CD8-positive, alpha-beta memory T cell (primary cell): ENCODE results near the gene ZBTB34. TPM values are rescaled to one million over a fixed set of nuclear protein-coding genes. Genes with fewer than 3 reads are reported as not detected.

Experiments
- CTCF ChIA-PET: fragments of 350-600 bp; sonication (Branson Sonifier 250); formaldehyde crosslinking; loops from one replicate; lab custom pipeline; 2021; ENCODE audit warnings: antibody characterized with exemption; lab: Charles Lee
- POLR2A ChIA-PET: fragments of 350-600 bp; sonication (Branson Sonifier 250); formaldehyde crosslinking; loops from one replicate; lab custom pipeline; 2021; ENCODE audit warnings: antibody characterized with exemption; lab: Charles Lee
- DNase-seq, 5 donors: peaks; one replicate each; pipeline versions ENCODE4 v3.0.0 to v3.0.0-alpha.2; 2020 to 2022; ENCODE audit warnings: mixed read lengths in 1 of 5
- H3K27ac ChIP-seq: one replicate; pipeline ENCODE4 v1.7.0; 2013; ENCODE audit warnings: low read depth, mild to moderate bottlenecking, low read length, moderate library complexity
- H3K27me3 ChIP-seq: 2 replicates; pipeline ENCODE4 v1.7.0; 2013; ENCODE audit warnings: low read length, mild to moderate bottlenecking; ENCODE audit not compliant: insufficient read depth, poor library complexity, severe bottlenecking
- H3K36me3 ChIP-seq: 2 replicates; pipeline ENCODE4 v1.7.0; 2013; ENCODE audit warnings: mild to moderate bottlenecking, low read length, moderate library complexity; ENCODE audit not compliant: insufficient read depth
- H3K4me1 ChIP-seq: 2 replicates; pipeline ENCODE4 v1.7.0; 2013; ENCODE audit warnings: mild to moderate bottlenecking, low read length, moderate library complexity; ENCODE audit not compliant: insufficient read depth
- H3K4me3 ChIP-seq: 2 replicates; pipeline ENCODE4 v1.7.0; 2013; ENCODE audit warnings: mild to moderate bottlenecking, low read length
- H3K9me3 ChIP-seq: 2 replicates; pipeline ENCODE4 v1.7.0; 2013; ENCODE audit warnings: mild to moderate bottlenecking, low read length
- H3K27ac Mint-ChIP-seq, 8 donors: one replicate each; pipeline ENCODE4 v1.8.0; 2020 to 2021; ENCODE audit warnings: mixed read lengths in 8 of 8, mild to moderate bottlenecking in 6 of 8, inconsistent platforms in 3 of 8, moderate library complexity in 3 of 8
- H3K27me3 Mint-ChIP-seq, 2 donors: one replicate each; pipeline ENCODE4 v1.8.0; 2020 to 2021; ENCODE audit warnings: mixed read lengths in 2 of 2, mild to moderate bottlenecking in 1 of 2, moderate library complexity in 1 of 2
- H3K36me3 Mint-ChIP-seq, 3 donors: one replicate each; pipeline ENCODE4 v1.8.0; 2020 to 2021; ENCODE audit warnings: mixed read lengths in 3 of 3, inconsistent platforms in 1 of 3, mild to moderate bottlenecking in 1 of 3
- H3K4me1 Mint-ChIP-seq, 3 donors: one replicate each; pipeline ENCODE4 v1.8.0; 2020 to 2021; ENCODE audit warnings: mixed read lengths in 3 of 3, inconsistent platforms in 1 of 3, mild to moderate bottlenecking in 1 of 3
- H3K4me3 Mint-ChIP-seq, 7 donors: one replicate each; pipeline ENCODE4 v1.8.0; 2020 to 2021; ENCODE audit warnings: mixed read lengths in 7 of 7, mild to moderate bottlenecking in 6 of 7, moderate library complexity in 4 of 7, inconsistent platforms in 2 of 7
- H3K9me3 Mint-ChIP-seq, 5 donors: one replicate each; pipeline ENCODE4 v1.8.0; 2020 to 2022; ENCODE audit warnings: mixed read lengths in 5 of 5, mild to moderate bottlenecking in 3 of 5, moderate library complexity in 2 of 5, inconsistent platforms in 1 of 5
- polyA plus RNA-seq: library from polyadenylated mRNA; unstranded; fragments of 300-500 nt; fragmentation: Illumina TruSeq; gene quantifications from one replicate; pipeline ENCODE4 v1.2.3, GENCODE V29; 2021
- total RNA-seq, 2 experiments: library from RNA; stranded (reverse); gene quantifications; one replicate each; pipeline ENCODE4 v1.2.3, GENCODE V29; 2021

The ZBTB34 gene
- total and polyA plus RNA-seq, 3 experiments from 2014 or later: 1.3 to 7.0 (median 6.8) TPM

DNA sequence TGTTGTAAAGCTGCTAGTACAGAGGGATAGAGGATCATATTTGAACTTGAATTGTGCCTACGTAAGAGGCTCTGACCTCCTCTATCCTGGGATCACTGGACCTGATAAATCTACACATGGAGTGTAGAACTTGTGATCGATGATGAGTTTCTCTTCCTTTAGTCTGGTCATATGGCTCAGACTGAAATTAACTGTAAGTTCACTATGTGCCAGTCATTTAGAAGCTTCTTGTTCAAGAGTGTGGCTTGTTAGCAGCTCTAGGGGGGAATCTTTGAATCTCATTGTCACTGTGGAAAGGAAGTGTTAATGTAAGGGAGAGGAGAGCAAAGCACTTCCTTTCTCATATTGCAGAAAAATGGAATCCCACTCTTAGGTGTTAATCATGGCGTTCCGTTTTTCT is 12.1 kb downstream of the ZBTB34 start:
- Mint-ChIP-seq H3K27ac (peak overlapping the region in 6 of 8 donors; percentile 10 to 84 (median 44)), H3K4me3 (no peak overlapping the region), H3K36me3 (peaks cover 0 to 19% (median 0%) of the 10 kb centered on the region in 3 donors), H3K4me1 (peaks cover 40 to 62% (median 61%) of the 10 kb centered on the region in 3 donors), H3K9me3 (no peaks in the 10 kb centered on the region), H3K27me3 (no peaks in the 10 kb centered on the region)
- Histone ChIP-seq H3K9me3 (no peaks in the 10 kb centered on the region), H3K4me1 (no peaks in the 10 kb centered on the region), H3K4me3 (no peak overlapping the region), H3K27ac (no peak overlapping the region), H3K27me3 (no peaks in the 10 kb centered on the region), H3K36me3 (no peaks in the 10 kb centered on the region)
- CTCF ChIA-PET: interaction anchor here (1.3 kb wide), 1 partner anchor 13 kb away, joined by 3 read pairs; no protein-coding TSS in a partner anchor
- POLR2A ChIA-PET: no interaction called here
- no peak for DNase-seq

DNA sequence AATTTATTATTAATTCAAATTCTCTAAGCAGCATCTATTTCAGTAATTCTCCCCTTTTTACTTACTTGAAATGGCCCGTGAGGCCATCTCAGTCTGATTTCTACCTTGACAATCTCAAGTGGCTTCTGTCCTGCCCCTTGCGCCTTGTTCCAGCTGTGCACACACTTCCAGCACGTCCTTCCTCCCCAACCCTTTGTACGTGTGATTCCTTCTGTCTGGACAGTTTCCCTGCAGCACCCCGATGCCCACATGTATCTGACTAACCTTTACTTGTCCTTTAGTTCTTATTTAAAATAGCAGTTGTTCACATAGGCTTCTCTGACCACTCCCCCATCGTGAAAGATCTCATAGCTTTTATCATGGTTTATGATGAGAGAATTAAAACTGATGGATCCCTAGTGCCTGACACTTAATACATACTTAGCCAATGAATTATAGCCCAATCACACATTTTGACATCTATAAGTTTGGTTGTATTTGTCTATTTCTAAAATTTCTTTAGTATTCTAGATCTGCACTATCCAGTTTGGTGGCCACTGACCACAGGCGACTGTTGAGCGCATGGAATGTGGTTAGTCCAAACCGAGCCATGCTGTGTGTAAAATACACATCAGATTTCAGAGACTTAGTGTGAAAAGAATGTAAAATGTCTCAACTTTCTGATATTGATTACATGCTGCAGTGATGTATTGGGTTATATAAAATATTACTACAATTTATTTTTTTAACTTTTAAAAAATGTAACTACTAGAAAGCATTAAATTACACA is 14.3 kb downstream of the ZBTB34 start:
- H3K36me3 ChIP-seq: peaks cover 5% of the 10 kb centered on the region
- H3K4me1 ChIP-seq: no peaks in the 10 kb centered on the region
- no peaks in the 10 kb centered on the region for H3K9me3 ChIP-seq
- DNase-seq: no peak
- H3K9me3 Mint-ChIP-seq: no peaks in the 10 kb centered on the region
- H3K36me3 Mint-ChIP-seq: peaks cover 0 to 12% (median 3%) of the 10 kb centered on the region in 3 donors
- no peaks in the 10 kb centered on the region for H3K27me3 Mint-ChIP-seq
- peak overlapping the region in 5 of 8 donors; percentile 7 to 91 (median 9) for H3K27ac Mint-ChIP-seq
- H3K4me3 ChIP-seq: no peak overlapping the region
- no peaks in the 10 kb centered on the region for H3K27me3 ChIP-seq
- H3K4me1 Mint-ChIP-seq: peaks cover 43 to 60% (median 51%) of the 10 kb centered on the region in 3 donors
- H3K4me3 Mint-ChIP-seq: no peak overlapping the region
- POLR2A ChIA-PET: no interaction called here
- CTCF ChIA-PET: interaction anchor here (1.1 kb wide), 1 partner anchor 11 kb away, joined by 3 read pairs; no protein-coding TSS in a partner anchor
- no peak overlapping the region for H3K27ac ChIP-seq

DNA sequence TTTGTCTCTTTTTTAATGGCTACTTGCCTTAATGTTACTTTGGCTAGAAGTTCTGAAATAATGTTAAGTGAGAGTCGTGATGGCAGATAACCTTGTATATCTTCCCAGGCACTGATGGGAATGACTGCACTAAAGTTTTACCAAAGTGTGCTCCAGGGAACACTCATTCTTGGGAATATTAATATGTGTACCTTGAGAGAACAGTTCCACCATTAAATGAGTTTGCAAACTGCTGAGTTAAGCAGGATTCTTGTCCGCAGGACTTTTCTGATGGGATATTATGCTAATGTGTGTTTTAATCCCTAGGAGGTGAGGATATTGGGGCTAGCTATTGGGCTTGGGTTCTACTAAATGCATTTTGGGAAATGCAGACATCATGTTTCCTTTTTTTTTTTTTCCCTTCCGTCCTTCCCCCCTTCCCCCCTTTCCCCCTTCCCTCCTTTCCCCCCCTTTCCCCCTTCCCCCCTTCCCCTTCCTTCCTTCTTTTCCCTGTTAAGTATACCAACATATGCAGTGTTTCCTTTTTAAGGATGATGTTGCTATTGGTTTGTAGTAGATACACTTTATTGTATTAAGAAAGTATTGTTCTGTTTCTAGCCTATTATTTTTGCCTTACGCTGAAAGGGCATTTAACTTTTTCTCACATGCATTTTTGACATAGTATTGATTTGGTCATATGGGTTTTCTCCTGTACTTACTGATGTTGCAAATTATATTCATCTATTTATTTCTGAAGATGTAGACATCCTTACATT is 15.5 kb downstream of the ZBTB34 start:
- no peaks in the 10 kb centered on the region for H3K27me3 Mint-ChIP-seq
- DNase-seq: no peak
- peaks cover 0 to 23% (median 3%) of the 10 kb centered on the region in 3 donors for H3K36me3 Mint-ChIP-seq
- H3K27ac Mint-ChIP-seq: peak overlapping the region; percentile 5 to 89 (median 72)
- ChIA-PET POLR2A (no interaction called here), CTCF (no interaction called here)
- Histone ChIP-seq H3K27me3 (no peaks in the 10 kb centered on the region), H3K4me3 (no peak overlapping the region), H3K9me3 (no peaks in the 10 kb centered on the region), H3K36me3 (peaks cover 17% of the 10 kb centered on the region), H3K4me1 (no peaks in the 10 kb centered on the region), H3K27ac (no peak overlapping the region)
- H3K9me3 Mint-ChIP-seq: no peaks in the 10 kb centered on the region
- no peak overlapping the region for H3K4me3 Mint-ChIP-seq
- H3K4me1 Mint-ChIP-seq: peaks cover 41 to 53% (median 51%) of the 10 kb centered on the region in 3 donors

DNA sequence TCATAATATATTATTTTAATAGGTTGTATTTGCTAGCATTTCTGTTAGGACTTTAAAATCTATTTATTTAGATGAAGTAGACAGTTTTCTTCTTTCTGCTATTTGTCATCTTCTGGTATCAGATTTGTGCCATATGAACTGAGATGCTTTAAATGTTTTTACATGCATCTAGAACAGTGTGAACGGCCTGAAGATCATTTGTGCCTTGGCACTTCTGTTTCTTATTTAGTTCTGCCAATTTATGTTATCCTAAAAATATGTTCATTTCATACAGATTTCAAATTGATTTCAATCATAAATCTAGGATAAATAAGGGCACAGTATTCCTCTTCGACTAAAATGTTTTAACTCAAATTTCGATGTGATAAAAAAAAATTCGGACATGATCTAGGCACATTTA is 16.1 kb downstream of the ZBTB34 start:
- Mint-ChIP-seq H3K27ac (peak overlapping the region in 4 of 8 donors; percentile 15 to 88 (median 86)), H3K36me3 (peaks cover 0 to 26% (median 3%) of the 10 kb centered on the region in 3 donors), H3K4me3 (peak overlapping the region in 1 of 7 donors; percentile 6), H3K9me3 (no peaks in the 10 kb centered on the region), H3K4me1 (peaks cover 41 to 53% (median 51%) of the 10 kb centered on the region in 3 donors), H3K27me3 (no peaks in the 10 kb centered on the region)
- ChIA-PET POLR2A (no interaction called here), CTCF (no interaction called here)
- H3K4me3 ChIP-seq: no peak overlapping the region
- no peaks in the 10 kb centered on the region for H3K4me1 ChIP-seq
- no peak for DNase-seq
- no peaks in the 10 kb centered on the region for H3K9me3 ChIP-seq
- no peak overlapping the region for H3K27ac ChIP-seq
- peaks cover 17% of the 10 kb centered on the region for H3K36me3 ChIP-seq
- no peaks in the 10 kb centered on the region for H3K27me3 ChIP-seq

DNA sequence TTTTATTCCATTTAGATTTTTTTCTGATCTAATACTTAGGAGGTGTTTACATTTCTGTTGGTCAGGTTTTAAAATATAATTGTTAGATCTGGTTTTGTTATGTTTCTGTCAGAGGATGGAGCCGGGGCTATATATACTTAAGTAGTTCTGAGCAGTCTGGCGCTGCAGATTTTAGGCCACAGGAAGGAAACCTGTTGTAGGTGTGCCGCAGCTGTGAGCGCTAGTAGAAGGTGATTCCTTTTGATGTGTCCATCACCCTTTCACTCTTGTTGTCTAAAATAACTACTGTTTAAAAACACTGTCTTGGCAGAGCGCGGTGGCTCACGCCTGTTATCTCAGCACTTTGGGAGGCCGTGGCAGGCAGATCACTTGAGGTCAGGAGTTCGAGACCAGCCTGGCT is 17.0 kb downstream of the ZBTB34 start:
- H3K27ac Mint-ChIP-seq: peak overlapping the region; percentile 15 to 93 (median 74)
- no peaks in the 10 kb centered on the region for H3K27me3 ChIP-seq
- H3K27me3 Mint-ChIP-seq: no peaks in the 10 kb centered on the region
- ChIA-PET CTCF (no interaction called here), POLR2A (interaction anchor here (0.5 kb wide), 1 partner anchor 62 kb away, joined by 7 read pairs; no protein-coding TSS in a partner anchor)
- DNase-seq: peak in 2 of 5 donors; percentile 5 to 32
- H3K27ac ChIP-seq: no peak overlapping the region
- peaks cover 41 to 50% (median 48%) of the 10 kb centered on the region in 3 donors for H3K4me1 Mint-ChIP-seq
- H3K36me3 Mint-ChIP-seq: peaks cover 4 to 35% (median 7%) of the 10 kb centered on the region in 3 donors
- H3K4me1 ChIP-seq: no peaks in the 10 kb centered on the region
- peaks cover 17% of the 10 kb centered on the region for H3K36me3 ChIP-seq
- H3K4me3 Mint-ChIP-seq: peak overlapping the region in 6 of 7 donors; percentile 28 to 75 (median 56)
- H3K4me3 ChIP-seq: no peak overlapping the region
- H3K9me3 ChIP-seq: no peaks in the 10 kb centered on the region
- no peaks in the 10 kb centered on the region for H3K9me3 Mint-ChIP-seq

DNA sequence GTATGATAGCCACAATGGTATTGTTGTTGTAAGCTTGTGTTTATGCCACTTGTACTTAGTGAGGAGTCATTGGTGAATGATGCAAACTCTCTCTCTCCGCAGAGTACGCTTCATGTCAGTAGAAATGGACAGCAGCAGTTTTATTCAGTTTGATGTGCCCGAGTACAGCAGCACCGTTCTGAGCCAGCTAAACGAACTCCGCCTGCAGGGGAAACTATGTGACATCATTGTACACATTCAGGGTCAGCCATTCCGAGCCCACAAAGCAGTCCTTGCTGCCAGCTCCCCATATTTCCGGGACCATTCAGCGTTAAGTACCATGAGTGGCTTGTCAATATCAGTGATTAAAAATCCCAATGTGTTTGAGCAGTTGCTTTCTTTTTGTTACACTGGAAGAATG is 18.8 kb downstream of the ZBTB34 start:
- Mint-ChIP-seq H3K9me3 (no peaks in the 10 kb centered on the region), H3K4me1 (peaks cover 34 to 43% (median 38%) of the 10 kb centered on the region in 3 donors), H3K36me3 (peaks cover 4 to 44% (median 7%) of the 10 kb centered on the region in 3 donors), H3K4me3 (no peak overlapping the region), H3K27ac (peak overlapping the region in 1 of 8 donors; percentile 50), H3K27me3 (no peaks in the 10 kb centered on the region)
- no peak for DNase-seq
- H3K4me3 ChIP-seq: no peak overlapping the region
- ChIA-PET CTCF (no interaction called here), POLR2A (interaction anchor here (0.5 kb wide), 1 partner anchor 39 kb away, joined by 3 read pairs; no protein-coding TSS in a partner anchor)
- no peaks in the 10 kb centered on the region for H3K4me1 ChIP-seq
- H3K9me3 ChIP-seq: no peaks in the 10 kb centered on the region
- H3K36me3 ChIP-seq: peaks cover 17% of the 10 kb centered on the region
- no peaks in the 10 kb centered on the region for H3K27me3 ChIP-seq
- no peak overlapping the region for H3K27ac ChIP-seq

DNA sequence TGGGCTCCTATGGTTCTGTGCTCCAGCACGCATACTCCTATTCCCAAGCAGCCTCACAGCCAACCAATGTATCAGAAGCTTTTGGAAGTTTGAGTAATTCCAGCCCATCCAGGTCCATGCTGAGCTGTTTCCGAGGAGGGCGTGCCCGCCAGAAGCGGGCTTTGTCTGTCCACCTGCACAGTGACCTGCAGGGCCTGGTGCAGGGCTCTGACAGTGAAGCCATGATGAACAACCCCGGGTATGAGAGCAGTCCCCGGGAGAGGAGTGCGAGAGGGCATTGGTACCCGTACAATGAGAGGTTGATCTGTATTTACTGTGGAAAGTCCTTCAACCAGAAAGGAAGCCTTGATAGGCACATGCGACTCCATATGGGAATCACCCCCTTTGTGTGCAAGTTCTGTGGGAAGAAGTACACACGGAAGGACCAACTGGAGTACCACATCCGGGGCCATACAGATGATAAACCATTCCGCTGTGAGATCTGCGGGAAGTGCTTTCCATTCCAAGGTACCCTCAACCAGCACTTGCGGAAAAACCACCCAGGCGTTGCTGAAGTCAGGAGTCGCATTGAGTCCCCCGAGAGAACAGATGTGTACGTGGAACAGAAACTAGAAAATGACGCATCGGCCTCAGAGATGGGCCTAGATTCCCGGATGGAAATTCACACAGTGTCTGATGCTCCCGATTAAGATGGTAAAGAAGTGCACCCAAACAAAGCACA is 19.9 kb downstream of the ZBTB34 start:
- Histone ChIP-seq H3K36me3 (peaks cover 17% of the 10 kb centered on the region), H3K27me3 (no peaks in the 10 kb centered on the region), H3K9me3 (no peaks in the 10 kb centered on the region), H3K27ac (no peak overlapping the region), H3K4me3 (no peak overlapping the region), H3K4me1 (no peaks in the 10 kb centered on the region)
- H3K4me1 Mint-ChIP-seq: peaks cover 29 to 36% (median 31%) of the 10 kb centered on the region in 3 donors
- H3K36me3 Mint-ChIP-seq: peaks cover 4 to 49% (median 7%) of the 10 kb centered on the region in 3 donors
- DNase-seq: no peak
- ChIA-PET CTCF (no interaction called here), POLR2A (no interaction called here)
- no peaks in the 10 kb centered on the region for H3K27me3 Mint-ChIP-seq
- no peak overlapping the region for H3K4me3 Mint-ChIP-seq
- no peaks in the 10 kb centered on the region for H3K9me3 Mint-ChIP-seq
- no peak overlapping the region for H3K27ac Mint-ChIP-seq
